Duodenal mucosa (tissue), 2 donors: ENCODE measurements around the gene XRCC1.

ENCODE experiments used
- H3K27ac ChIP-seq: one replicate; pipeline ENCODE4 v1.7.0; 2013; ENCODE audit warnings: low read depth, low read length
- H3K27me3 ChIP-seq, 2 donors: one replicate each; pipeline ENCODE4 v1.7.0; 2013; ENCODE audit warnings: low read length in 2 of 2, control low read depth in 1 of 2; ENCODE audit not compliant: insufficient read depth in 2 of 2, control insufficient read depth in 1 of 2
- H3K36me3 ChIP-seq, 2 donors: one replicate each; pipeline ENCODE4 v1.7.0; 2013; ENCODE audit warnings: low read length in 2 of 2, control low read depth in 1 of 2; ENCODE audit not compliant: insufficient read depth in 2 of 2, control insufficient read depth in 1 of 2
- H3K4me1 ChIP-seq, 2 donors: one replicate each; pipeline ENCODE4 v1.7.0; 2013; ENCODE audit warnings: low read length in 2 of 2, control low read depth in 1 of 2; ENCODE audit not compliant: insufficient read depth in 2 of 2, control insufficient read depth in 1 of 2
- H3K4me3 ChIP-seq, 2 donors: one replicate each; pipeline ENCODE4 v1.7.0; 2013; ENCODE audit warnings: low read length in 2 of 2, low read depth in 1 of 2
- H3K9ac ChIP-seq, 2 donors: one replicate each; pipeline ENCODE4 v1.7.0; 2013; ENCODE audit warnings: low read length in 2 of 2, low read depth in 1 of 2
- H3K9me3 ChIP-seq, 2 donors: one replicate each; pipeline ENCODE4 v1.7.0; 2013; ENCODE audit warnings: low read length in 2 of 2, control low read depth in 1 of 2; ENCODE audit not compliant: control insufficient read depth in 1 of 2

The XRCC1 gene

DNA sequence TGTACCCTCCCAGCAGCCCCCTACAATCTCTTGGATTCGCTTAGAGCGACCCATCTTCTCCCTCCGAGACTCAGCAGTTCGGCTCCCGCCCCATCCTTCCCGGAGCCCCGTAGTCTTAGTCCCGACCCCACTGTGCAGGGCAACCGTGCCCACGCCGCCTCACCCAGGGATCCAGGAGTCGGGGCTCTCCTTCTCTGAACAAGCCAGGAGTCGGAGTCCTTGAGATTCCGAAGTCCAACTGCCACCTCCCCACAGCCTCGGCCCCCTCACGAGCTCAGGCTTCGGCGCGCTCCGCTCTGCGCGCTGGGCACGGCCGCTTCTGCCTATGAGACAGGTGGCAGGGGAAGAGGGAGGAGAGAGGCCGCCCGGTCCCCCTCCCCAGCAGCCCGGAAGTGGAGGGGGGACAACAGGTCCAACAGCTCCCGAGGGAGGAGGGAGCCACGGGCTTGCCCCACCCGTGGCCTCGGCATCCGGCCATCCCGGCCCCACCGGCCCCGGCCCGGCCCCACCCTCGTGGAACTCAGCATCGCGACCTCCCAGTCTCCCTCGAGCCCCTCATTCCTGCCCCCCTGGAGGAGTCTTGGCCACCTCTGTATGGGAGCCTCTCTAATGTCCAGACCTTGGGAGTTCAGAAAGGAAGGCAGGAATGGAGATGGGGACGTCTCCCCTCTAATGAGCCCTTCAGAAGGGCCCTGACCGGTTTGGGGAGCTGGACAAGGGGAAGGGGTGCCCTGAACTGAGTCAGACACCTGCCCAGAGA is 70.7 kb downstream of the XRCC1 start, which contains the start of gene PHLDB3:
PHLDB3 (minus strand) TSS at position 321 of the 760 bp plus-strand sequence. CDS start 628 bp downstream, outside the sequence.
- Histone ChIP-seq H3K4me1 (peaks cover 14 to 18% of the 10 kb centered on the region in 2 donors), H3K9ac (peak within 1 kb of the TSS; percentile 88 to 93), H3K27me3 (no peaks in the 10 kb centered on the region), H3K27ac (peak within 1 kb of the TSS; percentile 78), H3K9me3 (no peaks in the 10 kb centered on the region), H3K36me3 (peaks cover 5 to 20% of the 10 kb centered on the region in 2 donors), H3K4me3 (peak within 1 kb of the TSS; percentile 90)

DNA sequence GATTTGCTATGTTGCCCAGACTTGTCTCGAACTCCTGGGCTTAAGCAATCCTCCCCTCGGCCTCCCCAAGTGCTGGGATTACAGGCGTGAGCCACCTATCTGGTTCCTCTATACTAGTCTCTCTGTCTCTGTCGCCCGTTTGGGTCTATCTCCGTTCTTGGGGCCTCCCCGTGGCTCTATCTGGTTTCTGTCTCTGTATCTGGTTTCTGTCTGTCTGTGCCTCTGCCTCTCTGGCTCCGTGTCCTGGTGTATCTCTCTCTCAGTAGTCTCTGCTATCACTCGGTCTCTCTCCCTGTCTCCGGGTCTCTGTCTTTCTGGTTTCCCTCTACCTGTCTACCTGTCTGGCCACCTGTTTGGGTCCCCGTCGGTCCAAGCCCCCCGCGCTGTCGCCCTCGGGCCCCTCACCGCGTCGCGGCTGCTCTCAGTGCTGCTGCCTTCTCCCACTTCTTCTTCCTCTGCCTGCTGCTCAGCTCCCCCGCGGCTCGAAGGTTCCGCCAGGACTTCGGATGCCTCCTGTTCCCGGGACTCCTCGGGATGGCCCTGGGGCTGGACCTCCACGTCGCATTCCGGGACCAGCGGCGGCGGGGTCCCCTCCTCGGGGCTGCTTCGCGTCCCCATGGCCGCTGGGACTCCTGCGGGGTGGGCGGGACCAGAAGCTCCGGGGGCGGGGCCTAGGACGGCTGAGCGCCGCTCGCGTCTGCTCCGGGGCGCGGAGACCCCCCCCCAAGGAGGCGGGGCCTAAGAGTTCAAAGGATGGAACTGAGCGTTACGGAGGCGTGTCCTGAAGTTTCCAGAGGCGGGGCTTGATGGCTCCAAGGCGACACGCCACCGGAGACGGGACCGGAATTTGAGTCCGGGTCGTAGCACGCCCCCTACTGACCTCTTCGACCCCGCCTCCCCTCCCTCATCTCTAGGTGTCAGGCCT is 71.6 kb downstream of the XRCC1 start:
- Histone ChIP-seq H3K27ac (peak overlapping the region; percentile 78), H3K27me3 (no peaks in the 10 kb centered on the region), H3K36me3 (peaks cover 3 to 17% of the 10 kb centered on the region in 2 donors), H3K4me3 (peak overlapping the region; percentile 90), H3K9ac (peak overlapping the region; percentile 88 to 93), H3K4me1 (peaks cover 18 to 20% of the 10 kb centered on the region in 2 donors), H3K9me3 (no peaks in the 10 kb centered on the region)

DNA sequence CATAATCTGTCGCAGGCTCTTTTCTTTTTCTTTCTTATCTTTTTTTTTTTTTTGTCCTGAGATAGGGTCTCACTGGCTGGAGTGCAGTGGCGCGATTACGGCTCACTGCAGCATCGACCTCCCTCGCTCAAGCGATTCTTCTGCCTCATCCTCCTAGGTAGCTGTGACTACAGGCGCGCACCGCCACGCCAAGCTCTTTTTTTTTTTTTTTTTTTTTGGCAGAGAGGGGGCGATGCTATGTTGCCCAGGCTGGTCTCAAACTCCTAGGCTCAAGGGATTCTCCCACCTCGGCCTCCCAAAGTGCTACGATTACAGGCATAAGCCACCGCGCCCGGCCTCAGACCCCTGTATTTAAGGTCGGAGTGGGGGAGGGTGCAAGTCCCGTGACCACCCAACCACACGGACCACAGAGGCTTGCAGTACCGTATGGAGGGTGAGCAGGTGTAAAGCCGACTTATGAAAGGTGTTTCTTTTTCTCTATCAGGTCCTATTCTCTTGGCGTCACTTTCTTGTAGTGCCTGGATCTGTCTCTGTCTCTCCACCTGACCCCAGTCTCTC is 72.8 kb downstream of the XRCC1 start:
- H3K36me3 ChIP-seq, result peaks cover 0 to 9% of the 10 kb centered on the region in 2 donors
- H3K27ac ChIP-seq, result no peak overlapping the region
- peaks cover 18 to 23% of the 10 kb centered on the region in 2 donors for H3K4me1 ChIP-seq
- peak overlapping the region in 1 of 2 donors; percentile 88 for H3K9ac ChIP-seq
- no peak overlapping the region for H3K4me3 ChIP-seq
- no peaks in the 10 kb centered on the region for H3K27me3 ChIP-seq
- no peaks in the 10 kb centered on the region for H3K9me3 ChIP-seq

DNA sequence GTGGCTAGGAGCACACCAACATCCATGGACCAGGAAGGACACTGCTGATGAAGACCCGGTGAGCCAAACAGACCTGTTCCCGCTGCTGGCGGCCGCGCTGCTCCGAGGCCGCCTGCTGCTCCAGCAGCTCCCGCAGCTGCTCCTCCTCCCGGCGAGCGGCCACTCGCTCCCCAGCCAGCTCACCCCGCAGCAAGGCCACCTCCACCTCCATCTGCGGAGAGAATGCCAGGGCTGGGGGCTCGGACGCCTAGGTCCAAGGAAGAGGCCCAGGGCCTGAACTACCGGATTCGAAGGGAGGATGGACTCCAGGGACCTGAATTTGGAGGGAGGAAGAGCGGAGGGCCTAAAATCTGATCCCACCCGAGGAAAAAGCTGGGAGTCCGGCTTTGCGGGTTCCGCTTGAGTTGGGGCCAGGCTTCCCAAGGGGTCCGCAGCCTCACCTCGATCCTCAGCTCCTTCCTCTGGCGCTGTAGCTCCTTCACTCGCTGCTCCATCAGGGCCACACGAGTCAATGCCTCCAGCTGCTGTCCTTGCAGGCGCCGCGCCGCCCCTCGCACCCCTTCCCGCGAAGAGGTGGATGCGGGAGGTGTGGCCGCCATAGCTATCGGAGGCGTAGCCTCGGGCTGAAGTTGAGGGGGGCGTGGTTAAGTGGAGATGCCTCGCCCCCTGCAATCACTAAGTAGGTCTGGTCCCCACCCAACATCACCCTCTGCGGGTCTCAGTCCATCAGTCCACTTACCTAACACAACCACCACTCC is 73.5 kb downstream of the XRCC1 start:
- peak overlapping the region in 1 of 2 donors; percentile 21 for H3K4me3 ChIP-seq
- H3K27me3 ChIP-seq, result no peaks in the 10 kb centered on the region
- H3K9ac ChIP-seq, result no peak overlapping the region
- H3K27ac ChIP-seq, result no peak overlapping the region
- no peaks in the 10 kb centered on the region for H3K9me3 ChIP-seq
- H3K4me1 ChIP-seq, result peaks cover 18 to 23% of the 10 kb centered on the region in 2 donors
- peaks cover 2 to 14% of the 10 kb centered on the region in 2 donors for H3K36me3 ChIP-seq

DNA sequence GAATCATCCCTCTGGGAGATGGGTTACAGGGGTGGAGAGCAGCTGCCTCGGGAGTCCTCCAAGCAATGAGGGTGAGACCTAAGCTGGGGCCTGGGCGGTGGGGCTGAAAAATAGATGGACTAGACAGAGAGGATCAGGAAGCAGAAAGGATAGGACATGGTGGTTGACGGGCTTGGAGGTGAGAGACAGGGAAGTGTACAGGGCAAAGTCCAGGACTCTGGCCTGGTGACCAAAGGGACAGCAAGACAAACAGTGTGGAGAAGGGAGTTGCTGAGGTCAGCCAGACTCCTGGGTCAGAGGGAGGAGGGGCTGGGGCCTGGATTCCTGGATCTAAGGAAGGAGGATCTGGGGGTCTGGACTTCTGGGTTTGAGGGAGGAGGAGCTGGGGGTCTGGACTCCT is 76.3 kb downstream of the XRCC1 start:
- H3K36me3 ChIP-seq, result peaks cover 4 to 24% of the 10 kb centered on the region in 2 donors
- peaks cover 12 to 18% of the 10 kb centered on the region in 2 donors for H3K4me1 ChIP-seq
- no peak overlapping the region for H3K9ac ChIP-seq
- no peaks in the 10 kb centered on the region for H3K9me3 ChIP-seq
- no peaks in the 10 kb centered on the region for H3K27me3 ChIP-seq
- no peak overlapping the region for H3K4me3 ChIP-seq
- H3K27ac ChIP-seq, result no peak overlapping the region

DNA sequence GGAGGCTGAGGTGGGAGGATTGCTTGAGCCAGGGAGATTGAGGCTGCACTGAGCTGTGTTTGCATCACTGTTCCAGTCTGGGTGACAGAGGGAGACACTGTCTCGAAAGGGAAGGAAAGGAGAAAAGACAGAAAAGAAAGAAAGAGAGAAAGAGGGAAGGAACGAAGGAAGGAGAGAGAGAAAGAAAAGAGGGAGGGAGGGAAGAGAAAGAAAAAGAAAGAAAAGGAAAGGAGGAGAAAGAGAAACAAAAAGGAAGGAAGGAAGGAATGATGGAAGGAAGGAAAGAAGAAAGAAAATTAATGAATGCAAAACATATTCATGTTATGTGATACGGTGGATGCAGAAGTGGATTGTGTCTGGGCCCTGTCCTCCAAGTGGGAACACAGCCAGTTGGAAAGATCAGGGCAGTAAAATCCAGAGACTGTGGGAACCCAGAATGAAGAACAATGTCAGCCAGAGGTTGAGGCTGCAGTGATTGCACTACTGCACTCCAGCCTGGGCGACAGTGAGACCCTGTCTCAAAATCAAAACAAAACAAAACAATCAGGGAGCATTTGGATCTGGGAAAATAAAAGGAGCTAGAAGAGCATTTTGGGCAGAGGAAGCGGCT is 77.0 kb downstream of the XRCC1 start:
- Histone ChIP-seq H3K36me3 (peaks cover 4 to 24% of the 10 kb centered on the region in 2 donors), H3K4me3 (no peak overlapping the region), H3K9ac (no peak overlapping the region), H3K9me3 (no peaks in the 10 kb centered on the region), H3K27me3 (no peaks in the 10 kb centered on the region), H3K4me1 (peaks cover 9 to 17% of the 10 kb centered on the region in 2 donors), H3K27ac (no peak overlapping the region)

DNA sequence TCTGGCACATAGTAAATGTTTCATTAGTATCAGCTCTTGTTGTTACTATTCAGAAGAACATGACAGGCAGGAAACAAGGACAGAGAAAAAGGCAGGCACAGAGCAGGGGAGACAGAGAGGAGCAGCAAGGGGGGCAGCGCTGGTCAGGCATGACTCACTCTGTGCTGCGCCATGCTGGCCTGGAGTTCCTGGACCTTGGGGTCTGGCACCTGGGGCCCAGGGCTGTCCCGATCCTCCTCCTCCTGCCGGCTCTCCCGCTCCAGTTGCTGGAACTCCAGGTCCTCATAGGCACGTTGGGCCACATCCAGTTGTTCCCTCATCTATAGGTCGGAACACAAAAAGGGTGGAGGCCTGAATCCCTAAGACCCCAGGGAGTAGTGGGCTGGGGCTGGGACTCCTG is 78.4 kb downstream of the XRCC1 start:
- no peaks in the 10 kb centered on the region for H3K27me3 ChIP-seq
- peaks cover 0 to 9% of the 10 kb centered on the region in 2 donors for H3K4me1 ChIP-seq
- H3K4me3 ChIP-seq, result no peak overlapping the region
- no peak overlapping the region for H3K9ac ChIP-seq
- no peak overlapping the region for H3K27ac ChIP-seq
- peaks cover 4 to 24% of the 10 kb centered on the region in 2 donors for H3K36me3 ChIP-seq
- no peaks in the 10 kb centered on the region for H3K9me3 ChIP-seq

DNA sequence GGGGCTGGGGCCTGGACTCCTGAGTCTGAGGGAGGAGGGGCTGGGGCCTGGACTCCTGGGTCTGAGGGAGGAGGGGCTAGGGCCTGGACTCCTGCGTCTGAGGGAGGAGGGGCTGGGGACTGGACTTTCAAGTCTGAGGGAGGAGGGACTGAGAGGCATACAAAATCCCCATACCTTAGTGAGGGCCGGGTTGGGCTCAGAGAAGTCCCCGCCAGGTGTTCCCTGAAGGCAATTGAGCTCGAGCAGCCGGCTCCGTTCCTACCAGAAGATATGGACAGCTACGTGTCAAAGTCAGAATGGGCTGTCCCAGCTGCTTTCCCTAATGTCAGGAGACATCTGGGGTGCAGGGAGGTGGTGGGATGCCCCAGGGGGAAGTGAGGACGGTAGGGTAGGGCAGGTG is 80.2 kb downstream of the XRCC1 start:
- Histone ChIP-seq H3K4me1 (peaks cover 0 to 9% of the 10 kb centered on the region in 2 donors), H3K4me3 (no peak overlapping the region), H3K9ac (no peak overlapping the region), H3K9me3 (no peaks in the 10 kb centered on the region), H3K36me3 (peaks cover 4 to 24% of the 10 kb centered on the region in 2 donors), H3K27me3 (no peaks in the 10 kb centered on the region), H3K27ac (no peak overlapping the region)
